ENCODE data around the gene ENGASE. TPM values are rescaled to one million over a fixed set of nuclear protein-coding genes. Genes with fewer than 3 reads are reported as not detected.

The ENGASE gene
- total and polyA plus RNA-seq, 8 donors: 13.9 to 86.5 (median 21.6) TPM

GRCh38 chr17:79130536-79131273, 56.1 kb downstream of the ENGASE start:
- FAIRE-seq (no peak), ATAC-seq (no peak), DNase-seq (no peak)
- H3K9me3 ChIP-seq: no peaks in the 10 kb centered on the region
- H3K36me3 ChIP-seq: no peaks in the 10 kb centered on the region
- H3K4me3 ChIP-seq: no peak overlapping the region
- H3K4me1 ChIP-seq: no peaks in the 10 kb centered on the region
- H3K27me3 ChIP-seq: peaks cover 0 to 4% (median 1%) of the 10 kb centered on the region in 4 donors
- 70 to 77% methylated on average over 34 of the region's 34 CpGs for WGBS, 2 donors
- no peak overlapping the region for H3K27ac ChIP-seq
- intact Hi-C loops (cut with DNase I): no loop called here
- no peak for TF ChIP-seq CTCF (IDR thresholded peaks at IDR 0.05)

- no peak for DNase-seq
- Histone ChIP-seq H3K27ac (no peak overlapping the region), H3K9me3 (no peaks in the 10 kb centered on the region), H3K4me1 (no peaks in the 10 kb centered on the region), H3K36me3 (no peaks in the 10 kb centered on the region), H3K27me3 (peaks cover 0 to 4% (median 1%) of the 10 kb centered on the region in 4 donors), H3K4me3 (no peak overlapping the region)
- WGBS, 2 donors: 63 to 75% methylated on average over 21 of the region's 21 CpGs
- no peak for ATAC-seq
- intact Hi-C loops (cut with DNase I): no loop called here
- no peak for FAIRE-seq
- no peak for TF ChIP-seq CTCF (IDR thresholded peaks at IDR 0.05)
Measured at GRCh38 chr17:79131274-79131635, 56.6 kb downstream of the ENGASE start.

- DNase-seq (no peak), ATAC-seq (no peak), FAIRE-seq (no peak)
- Histone ChIP-seq H3K27me3 (peaks cover 0 to 4% (median 1%) of the 10 kb centered on the region in 4 donors), H3K27ac (no peak overlapping the region), H3K36me3 (no peaks in the 10 kb centered on the region), H3K4me1 (no peaks in the 10 kb centered on the region), H3K4me3 (no peak overlapping the region), H3K9me3 (no peaks in the 10 kb centered on the region)
- intact Hi-C loops (cut with DNase I): no loop called here
- TF ChIP-seq CTCF (IDR thresholded peaks at IDR 0.05): no peak
- WGBS, 2 donors: 49 to 56% methylated on average over 8 of the region's 8 CpGs
Measured at GRCh38 chr17:79131701-79132100, 57.1 kb downstream of the ENGASE start.

- intact Hi-C loops (cut with DNase I): no loop called here
- Histone ChIP-seq H3K4me1 (no peaks in the 10 kb centered on the region), H3K9me3 (no peaks in the 10 kb centered on the region), H3K4me3 (no peak overlapping the region), H3K36me3 (no peaks in the 10 kb centered on the region), H3K27me3 (peaks cover 0 to 4% (median 1%) of the 10 kb centered on the region in 4 donors), H3K27ac (no peak overlapping the region)
- DNase-seq (no peak), FAIRE-seq (no peak), ATAC-seq (no peak)
- TF ChIP-seq CTCF (IDR thresholded peaks at IDR 0.05): no peak
- 53 to 66% methylated on average over 31 to 36 of the region's 36 CpGs for WGBS, 2 donors
Measured at GRCh38 chr17:79132271-79133064, 57.8 kb downstream of the ENGASE start.

GRCh38 chr17:79133214-79133613, 58.6 kb downstream of the ENGASE start:
- WGBS, 2 donors: 90 to 91% methylated on average over 1 of the region's 1 CpG
- no peak for FAIRE-seq
- no peaks in the 10 kb centered on the region for H3K9me3 ChIP-seq
- H3K27me3 ChIP-seq: peaks cover 0 to 4% (median 0%) of the 10 kb centered on the region in 4 donors
- no peaks in the 10 kb centered on the region for H3K36me3 ChIP-seq
- no peak for ATAC-seq
- H3K4me3 ChIP-seq: no peak overlapping the region
- no peak overlapping the region for H3K27ac ChIP-seq
- no peaks in the 10 kb centered on the region for H3K4me1 ChIP-seq
- intact Hi-C loops (cut with DNase I): no loop called here
- DNase-seq: no peak
- TF ChIP-seq CTCF (IDR thresholded peaks at IDR 0.05): no peak
